Choroid plexus epithelial cell (primary cell): ENCODE data around the gene IL1R2.

Source experiments
- DNase-seq: peaks from one replicate; pipeline ENCODE4 v3.0.0-alpha.2; 2010; ENCODE audit warnings: low read depth
- H3K4me3 ChIP-seq: 2 replicates; pipeline ENCODE4 v1.5.1; 2011; ENCODE audit warnings: low read depth, mild to moderate bottlenecking, control low read depth, low read length, moderate library complexity
- CTCF ChIP-seq: conservative IDR thresholded peaks from 2 replicates; pipeline ENCODE4 v1.5.1; 2011; ENCODE audit warnings: low read depth, mild to moderate bottlenecking, control low read depth, inconsistent platforms, low read length, moderate library complexity

Gene IL1R2

GRCh38 chr2:101995019-101995418 lies 3.3 kb downstream of the IL1R2 start:
- H3K4me3 ChIP-seq, result no peak overlapping the region
- TF ChIP-seq CTCF, result no peak
- no peak for DNase-seq

GRCh38 chr2:101995804-101996203 lies 4.0 kb downstream of the IL1R2 start:
- no peak overlapping the region for H3K4me3 ChIP-seq
- no peak for TF ChIP-seq CTCF
- DNase-seq, result no peak

GRCh38 chr2:101998556-101998895 lies 6.8 kb downstream of the IL1R2 start:
- no peak for TF ChIP-seq CTCF
- DNase-seq, result no peak
- no peak overlapping the region for H3K4me3 ChIP-seq

- no peak for TF ChIP-seq CTCF
- peak; percentile 57 for DNase-seq
- H3K4me3 ChIP-seq, result no peak overlapping the region
Observed at GRCh38 chr2:101998896-101999789, 7.4 kb downstream of the IL1R2 start.

- TF ChIP-seq CTCF, result no peak
- H3K4me3 ChIP-seq, result no peak overlapping the region
- DNase-seq, result no peak
Observed at GRCh38 chr2:102000012-102000411, 8.3 kb downstream of the IL1R2 start.

- TF ChIP-seq CTCF, result no peak
- no peak overlapping the region for H3K4me3 ChIP-seq
- DNase-seq, result no peak
Observed at GRCh38 chr2:102000813-102001766, 9.3 kb downstream of the IL1R2 start.
